HG03460 (cell line): ENCODE data around the gene MIER2.

Experiments used
- ATAC-seq: cut with Tn5 transposase; IDR thresholded peaks from one replicate; pipeline ENCODE4 v1.9.1; 2021; ENCODE audit not compliant: unreplicated experiment

MIER2 gene

DNA sequence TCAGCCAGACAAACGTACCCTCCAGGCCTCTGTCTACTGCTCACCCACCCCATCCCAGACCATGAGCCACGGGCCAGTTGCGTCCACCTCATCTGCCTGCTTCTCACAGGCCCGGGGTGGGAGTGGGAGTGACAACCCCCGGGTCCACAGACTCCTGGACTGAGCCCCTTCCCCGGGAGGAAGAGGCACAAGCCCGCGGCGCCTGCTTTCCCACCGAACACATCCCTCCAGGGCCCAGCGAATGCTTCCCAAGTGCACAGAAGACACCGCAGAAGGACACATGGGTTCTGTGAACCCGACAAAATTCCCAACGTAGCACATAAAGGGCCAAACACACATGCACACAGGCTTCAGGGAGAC lies 35.4 kb downstream of the MIER2 start:
- no peak for ATAC-seq

DNA sequence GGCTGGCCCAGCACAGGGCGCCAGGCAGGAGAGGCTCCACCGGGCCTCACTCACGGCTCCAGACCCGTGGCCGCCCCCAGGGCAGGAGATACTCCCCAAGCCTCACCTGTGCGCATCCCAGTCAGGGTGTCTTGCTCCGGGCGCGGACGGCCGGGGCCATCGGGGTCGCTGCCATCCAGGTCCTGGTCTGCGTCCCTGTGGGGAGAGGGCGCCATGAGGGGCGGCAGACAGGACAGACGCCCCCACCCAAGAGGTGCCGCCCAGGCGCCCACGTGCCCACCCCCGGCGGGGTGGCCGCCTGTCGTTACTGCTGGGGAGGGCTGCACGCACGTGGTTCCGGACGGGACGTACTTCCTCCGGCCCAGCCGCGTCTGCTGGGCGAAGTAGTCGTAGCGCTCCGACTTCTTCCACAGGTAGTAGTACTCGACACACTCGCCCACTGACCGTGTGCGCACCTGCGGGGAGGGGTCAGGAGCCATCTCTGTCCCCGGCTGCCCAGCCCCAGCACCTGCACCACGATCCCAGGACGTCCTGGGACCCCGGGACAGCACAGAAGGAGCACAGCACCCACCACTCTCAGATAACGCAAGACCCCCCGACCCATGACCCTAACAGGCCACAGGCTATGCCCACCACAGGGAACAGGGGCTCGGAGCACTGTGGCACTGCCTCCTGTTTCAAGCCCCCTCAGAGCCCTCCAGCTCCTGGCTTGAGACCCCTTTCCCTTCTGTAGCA lies 36.0 kb downstream of the MIER2 start:
- ATAC-seq: no peak

DNA sequence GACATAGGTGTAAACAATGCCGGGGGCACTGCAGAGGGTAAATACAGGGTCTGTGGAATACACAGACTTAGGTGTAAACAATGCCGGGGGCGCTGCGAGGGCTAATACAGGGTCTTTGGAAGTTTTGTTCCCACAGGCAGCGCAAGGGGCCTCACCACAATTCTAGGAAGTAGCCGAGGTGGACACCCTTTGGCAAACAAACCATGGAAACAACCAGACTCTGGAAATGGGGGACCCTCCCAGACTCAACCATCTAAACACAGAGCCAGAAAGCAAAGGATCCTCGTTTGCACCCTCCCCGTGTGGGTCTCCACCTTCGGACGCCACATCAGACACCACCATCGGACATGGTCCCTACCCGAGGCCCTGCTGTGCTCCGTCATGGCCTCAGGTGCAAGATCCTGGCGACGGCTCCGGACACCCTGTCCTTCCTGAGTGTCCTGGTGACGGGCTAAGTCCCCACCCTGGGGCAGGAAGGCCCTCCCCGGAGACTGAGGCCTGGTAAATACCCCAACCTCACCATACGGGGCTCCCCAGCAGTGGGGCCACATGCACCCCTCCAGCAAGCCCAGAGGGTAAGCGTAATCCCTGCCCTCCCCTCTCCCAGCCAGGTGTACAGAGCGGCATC lies 36.7 kb downstream of the MIER2 start:
- ATAC-seq: no peak

DNA sequence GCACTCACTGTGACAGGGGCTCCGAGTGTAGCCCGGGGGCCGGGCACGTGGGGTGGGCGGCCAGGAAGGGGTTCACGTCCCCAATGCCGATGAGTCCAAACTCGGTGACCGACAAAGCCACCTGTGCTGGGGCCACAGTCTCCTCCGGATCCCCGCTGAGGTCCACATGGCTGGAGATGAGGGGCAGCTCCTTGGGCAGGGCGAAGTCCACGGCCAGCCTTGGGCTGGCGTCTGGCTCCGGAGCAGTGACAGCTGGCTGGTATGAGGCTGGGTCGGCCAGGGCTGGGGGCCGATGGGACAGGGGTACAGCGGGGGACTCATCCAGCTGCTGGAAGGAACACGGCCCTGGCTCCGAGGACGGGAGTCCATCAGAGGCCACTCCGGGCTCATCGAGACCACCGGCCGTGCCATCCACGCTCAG lies 37.5 kb downstream of the MIER2 start:
- ATAC-seq: no peak

DNA sequence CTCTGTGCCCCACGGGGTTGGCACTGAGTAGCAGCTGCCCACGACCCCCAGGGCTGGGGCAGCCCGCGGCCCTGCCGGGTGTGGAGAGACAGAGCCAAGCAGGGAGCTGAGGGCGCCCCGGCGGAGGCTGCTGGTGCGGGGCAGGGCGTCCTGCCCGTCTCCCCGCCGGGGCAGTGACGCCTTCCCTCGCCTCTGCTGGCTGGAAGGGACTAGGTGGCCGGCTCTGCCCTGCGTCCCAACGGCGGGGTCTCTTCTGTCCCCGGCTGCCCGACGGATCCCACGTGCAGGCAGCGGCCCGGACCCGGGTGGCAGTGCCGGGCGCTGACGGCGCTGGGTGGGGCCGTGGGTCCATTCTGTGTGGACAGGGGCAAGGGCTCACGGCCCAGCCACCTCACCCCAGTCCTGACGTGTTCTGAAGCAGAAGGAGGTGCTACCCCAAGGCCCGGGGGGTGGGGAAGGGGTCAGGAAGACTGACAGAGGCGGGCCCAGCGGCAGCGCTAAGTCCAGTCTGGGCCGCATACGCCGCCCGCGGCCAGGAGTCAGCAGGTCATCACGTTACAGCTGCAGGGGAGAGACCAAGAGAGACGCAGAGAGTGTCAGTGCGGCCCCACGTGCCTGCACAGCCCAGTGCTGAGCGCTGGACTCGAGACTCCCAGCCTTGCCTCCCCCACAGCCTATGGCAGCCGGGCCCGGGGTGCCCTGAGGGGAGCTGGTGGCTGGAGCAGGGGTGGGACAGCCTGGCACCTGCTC lies 38.3 kb downstream of the MIER2 start:
- ATAC-seq: no peak

DNA sequence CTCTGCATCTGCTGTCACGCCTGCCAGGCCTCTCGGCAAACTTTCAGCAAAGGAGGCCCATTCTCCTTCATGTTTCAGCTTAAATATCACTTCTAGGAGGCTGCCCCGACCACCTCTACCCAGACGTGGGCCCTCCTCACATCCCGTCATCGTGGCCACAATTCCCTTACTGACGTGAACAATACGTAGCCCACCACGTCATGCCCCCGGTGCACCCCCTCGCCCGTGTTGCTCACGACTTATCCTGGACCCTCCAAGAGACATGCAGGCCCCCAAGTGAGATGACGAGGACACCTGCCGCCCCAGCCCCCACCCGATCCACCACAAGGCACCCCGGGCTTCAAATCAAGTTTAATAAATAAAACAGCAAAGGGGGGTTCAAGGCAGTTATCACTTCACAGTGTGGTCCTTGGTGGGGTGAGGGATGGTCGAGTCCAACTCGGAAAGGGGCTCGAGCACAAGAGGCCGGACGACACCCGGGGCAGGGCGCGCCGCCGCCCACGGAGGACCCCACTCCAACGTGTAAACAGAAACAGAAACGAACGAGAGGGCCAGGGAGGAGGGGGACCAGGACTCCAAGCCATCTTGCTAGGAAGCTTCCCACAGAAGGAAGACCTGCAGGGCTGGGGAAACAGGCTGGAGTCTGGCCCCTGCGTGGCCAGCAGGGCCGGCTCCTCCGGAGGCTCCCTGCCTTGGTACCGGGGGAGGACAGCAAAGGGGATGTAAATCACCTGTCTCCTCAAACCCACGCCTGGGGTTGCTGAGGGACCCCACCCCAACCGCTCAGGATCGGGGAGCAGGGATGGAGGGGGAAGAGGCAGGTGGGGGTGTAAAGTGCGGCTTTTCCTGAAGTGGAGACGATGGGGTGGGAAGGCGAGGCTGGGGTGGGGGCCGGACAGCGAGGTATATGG lies 39.1 kb downstream of the MIER2 start:
- ATAC-seq: no peak

DNA sequence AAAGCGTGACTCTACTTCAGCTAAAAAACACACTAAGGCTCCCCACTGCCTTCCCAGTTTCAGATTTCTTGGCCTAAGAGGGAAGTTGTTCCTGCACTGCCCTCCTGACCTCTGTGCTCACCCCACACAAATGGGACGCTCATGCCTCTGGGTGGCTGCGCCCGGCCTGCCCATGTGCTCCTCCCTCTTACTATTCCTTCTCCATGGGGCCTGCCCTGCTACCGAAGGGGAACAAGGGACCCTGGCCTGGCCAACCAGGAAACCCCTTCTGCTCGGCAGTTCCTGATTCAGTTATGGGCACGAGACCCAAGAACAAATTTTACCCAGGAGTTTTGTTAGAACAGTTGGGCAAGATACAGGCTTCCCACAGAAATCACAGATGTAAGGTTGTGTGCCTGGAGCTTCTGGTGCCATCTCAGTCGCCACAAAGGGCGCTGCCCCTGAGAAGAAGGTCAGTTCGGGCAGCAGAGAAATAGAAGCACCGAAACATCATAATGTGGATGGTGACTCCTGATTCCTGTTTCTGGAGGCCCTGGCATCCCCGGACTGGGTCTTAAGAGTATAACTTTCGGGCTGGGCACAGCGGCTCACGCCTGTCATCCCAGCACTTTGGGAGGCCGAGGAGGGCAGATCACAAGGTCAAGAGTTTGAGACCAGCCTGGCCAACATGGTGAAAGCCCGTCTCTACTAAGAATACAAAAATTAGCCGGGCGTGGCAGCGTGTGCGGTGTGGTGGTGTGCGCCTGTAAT lies 47.9 kb downstream of the MIER2 start:
- no peak for ATAC-seq

DNA sequence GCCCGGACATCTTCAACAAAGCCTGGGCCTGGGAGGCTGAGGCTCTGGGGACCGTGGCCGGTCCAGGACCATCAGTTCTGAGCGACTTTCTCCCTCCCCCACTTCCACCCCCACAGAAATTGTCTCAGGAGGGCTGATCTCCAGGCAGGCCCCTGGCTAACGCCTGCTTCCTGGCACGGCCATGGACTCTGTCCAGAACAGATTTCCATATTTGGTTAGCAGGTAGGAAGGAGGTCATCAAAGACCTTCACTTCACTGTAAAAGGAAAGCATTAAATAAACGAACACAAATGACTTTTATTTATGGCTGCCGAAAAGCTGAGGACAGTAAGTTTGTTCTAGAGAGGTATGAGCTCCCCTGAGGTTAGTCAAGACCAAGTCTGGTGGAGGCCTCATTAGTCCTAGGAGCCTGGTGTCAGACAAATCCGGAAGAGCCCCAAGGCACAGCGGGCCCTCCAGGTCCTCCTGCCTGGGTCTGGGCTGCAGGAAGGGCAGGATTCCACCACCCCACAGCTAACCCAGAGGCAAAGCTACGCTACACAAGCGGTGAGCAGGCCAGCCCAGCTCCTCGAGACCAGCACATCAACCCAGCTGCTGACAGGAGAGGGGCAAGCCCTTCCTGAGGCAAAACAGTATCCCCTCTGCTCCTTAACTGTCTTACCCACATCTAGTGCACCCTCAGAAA lies 48.8 kb downstream of the MIER2 start:
- no peak for ATAC-seq

DNA sequence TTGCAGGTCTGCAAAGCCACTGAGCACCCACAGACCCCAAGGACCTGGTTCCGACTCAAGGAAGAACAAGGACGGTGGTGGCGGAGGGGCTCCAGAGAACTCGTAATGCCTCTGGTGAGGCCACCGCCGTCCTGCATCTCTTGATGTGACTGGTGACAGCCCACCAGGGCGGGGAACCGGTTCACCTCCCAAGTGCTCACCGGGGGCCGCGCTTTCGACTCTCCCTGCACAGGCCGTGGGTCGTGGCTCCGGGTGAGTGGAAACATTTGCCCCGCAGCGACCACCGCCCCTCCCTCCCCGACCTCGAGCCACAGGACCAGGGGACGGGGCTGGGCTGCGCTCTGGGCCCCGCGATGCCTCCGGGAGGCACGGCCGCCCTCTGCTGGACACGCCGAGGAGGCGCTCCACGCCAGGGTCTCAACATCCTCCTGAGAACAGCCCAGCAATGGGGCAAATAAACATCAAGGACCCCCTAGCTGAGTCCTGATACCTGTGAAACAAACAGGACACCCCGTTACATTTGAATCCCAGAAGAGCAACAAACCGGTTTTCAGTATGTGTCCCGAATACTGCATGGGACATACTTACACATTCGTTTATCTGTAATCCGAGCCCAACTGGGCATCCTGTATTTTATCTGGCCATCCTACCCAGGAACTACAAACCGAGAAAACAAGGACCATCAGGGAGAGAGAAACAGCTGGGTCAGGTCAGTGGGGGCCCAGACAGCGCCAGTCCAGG lies 49.5 kb downstream of the MIER2 start:
- ATAC-seq: no peak

DNA sequence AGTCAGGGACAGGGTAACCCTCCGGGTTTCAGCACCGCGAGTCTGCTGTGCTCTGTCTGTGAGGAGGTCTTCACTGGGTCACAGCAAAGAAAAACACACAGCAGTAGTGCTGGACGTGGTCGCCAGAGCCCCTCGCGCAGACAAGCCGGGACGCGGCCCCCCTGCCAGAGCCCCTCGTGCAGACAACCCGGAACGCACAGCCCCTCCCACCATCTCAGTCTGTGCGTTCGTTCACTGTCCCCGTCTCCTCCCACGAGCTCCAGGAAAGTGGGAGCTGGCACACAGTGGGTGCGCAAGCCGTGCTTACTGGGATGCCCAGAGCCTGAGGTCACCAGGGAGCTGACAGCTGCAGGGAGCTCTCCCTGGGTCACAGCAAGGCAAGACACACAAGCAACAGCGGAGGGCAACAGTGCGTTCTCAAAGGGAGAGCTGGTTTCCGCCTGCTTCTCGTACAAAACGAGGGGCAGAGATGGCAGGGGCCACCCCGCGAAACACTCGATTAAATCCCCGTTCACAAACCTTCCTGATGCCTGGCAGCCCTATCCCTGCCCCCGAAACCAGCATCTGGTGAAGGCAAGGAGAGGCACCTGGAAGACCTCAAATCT lies 50.2 kb downstream of the MIER2 start:
- ATAC-seq: no peak

DNA sequence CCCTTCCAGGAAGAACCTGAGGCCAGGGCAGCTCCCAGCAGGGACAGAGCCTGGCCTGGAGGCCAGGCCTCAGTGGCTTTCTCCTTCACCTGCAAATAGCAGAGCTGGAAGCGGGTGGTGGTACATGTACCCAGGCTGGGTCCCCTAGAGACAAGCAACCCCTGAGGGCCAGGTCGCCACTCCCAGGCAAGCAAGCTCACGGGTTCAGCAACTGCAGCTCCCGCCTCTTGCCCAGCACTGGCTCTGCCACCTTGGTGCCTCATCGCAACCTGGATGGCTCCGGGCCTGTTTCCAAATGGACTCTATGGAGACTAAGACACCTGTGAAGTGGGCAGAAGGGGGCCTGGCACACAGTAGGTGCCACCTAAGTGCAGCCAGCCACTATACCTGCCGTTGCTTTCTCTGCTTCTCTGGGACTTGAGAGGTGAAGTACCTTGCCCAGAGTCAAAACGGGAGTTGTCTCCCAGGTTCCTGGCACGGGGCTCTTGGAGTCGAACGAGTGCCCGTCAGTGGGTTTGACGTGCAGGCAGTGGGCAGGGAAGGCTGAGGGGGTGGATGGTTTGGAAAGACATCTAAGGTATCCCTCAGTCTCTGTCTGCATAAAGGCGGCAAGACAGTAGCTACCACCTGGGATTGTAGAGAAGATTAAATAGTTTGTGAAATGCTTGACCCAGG lies 51.0 kb downstream of the MIER2 start:
- ATAC-seq: no peak

DNA sequence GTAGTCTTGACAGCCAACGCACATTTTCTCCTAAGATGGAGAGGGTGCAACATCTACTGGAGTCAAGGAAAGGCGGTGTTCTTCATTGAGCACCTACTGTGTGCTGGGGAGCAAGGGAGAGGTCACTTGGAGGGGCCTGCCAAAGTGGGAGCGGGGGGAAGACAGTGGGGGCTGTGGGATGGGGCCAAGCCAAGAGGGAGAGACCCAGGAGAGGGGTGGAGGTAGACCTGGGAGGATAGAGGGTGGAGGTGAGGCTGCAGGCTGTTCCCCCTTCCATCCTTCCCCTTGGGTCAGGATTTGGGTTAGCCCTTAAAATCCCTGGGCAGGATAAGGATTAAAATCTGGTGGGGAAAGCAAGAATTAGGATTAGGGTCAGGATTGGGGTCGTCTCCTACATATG lies 51.6 kb downstream of the MIER2 start:
- no peak for ATAC-seq

DNA sequence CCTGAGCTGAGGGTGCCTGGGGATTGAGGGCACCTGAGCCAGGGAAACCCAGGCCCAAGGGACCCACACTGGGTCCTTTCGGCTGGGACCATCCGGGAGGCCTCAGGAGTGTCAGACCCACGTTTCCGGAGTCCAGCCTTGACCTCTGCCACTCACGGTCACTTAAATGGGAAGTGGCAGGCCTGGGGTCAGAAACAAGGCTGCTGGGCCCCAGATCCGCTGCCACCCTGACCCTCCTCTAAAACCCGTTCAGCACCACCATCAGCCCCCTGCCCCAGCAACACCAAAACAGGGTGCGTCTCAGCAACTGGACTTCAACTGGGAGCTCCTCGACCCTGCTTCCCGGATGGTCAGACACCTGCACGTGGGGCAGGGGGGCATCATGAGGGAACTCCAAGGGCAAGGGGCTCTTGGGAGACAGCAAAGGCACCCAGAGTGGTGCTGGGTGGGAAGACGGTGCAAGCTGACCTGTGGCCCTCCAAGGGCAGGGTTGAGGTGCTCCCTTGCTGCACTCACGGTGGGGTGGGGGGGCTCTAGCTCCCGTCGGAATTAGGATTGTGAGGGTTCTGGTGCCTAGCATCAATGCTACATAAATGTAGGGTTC lies 52.2 kb downstream of the MIER2 start:
- ATAC-seq: no peak

DNA sequence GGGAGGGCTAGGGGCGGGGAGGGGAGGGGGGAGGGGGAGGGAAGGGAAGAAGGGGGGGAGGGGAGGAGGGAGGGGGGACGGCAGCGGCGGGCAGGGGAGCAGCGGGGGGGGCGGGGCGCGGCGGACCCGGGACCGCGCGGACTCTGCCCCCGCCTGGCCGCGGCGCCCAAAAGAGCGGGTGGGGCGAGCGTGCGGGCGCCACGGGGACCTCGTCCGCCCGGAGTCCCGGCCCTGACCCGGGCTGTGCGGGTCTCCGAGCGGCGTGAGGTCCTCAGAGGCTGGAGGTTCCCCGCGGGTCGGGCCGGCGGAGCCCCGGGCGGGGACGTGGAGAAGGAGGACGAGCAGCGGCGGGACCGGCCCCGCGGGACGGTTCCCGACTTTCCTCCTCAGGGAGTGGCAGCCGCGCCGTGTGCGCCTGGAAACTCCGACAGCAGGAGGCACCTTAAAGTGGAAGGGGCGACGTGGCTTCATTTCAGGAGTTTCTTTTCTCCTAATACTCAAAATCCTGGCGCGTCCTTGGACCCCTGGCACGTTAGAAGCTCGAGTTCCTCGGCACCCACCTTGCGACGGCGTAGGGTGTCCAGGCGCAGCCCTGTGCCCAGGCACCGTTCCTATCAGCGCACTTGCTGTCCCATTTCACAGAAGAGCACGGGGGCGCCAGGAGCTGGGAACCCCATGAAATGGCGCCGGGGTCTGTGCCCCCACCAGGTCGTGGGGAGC lies 52.9 kb downstream of the MIER2 start:
- ATAC-seq: no peak

DNA sequence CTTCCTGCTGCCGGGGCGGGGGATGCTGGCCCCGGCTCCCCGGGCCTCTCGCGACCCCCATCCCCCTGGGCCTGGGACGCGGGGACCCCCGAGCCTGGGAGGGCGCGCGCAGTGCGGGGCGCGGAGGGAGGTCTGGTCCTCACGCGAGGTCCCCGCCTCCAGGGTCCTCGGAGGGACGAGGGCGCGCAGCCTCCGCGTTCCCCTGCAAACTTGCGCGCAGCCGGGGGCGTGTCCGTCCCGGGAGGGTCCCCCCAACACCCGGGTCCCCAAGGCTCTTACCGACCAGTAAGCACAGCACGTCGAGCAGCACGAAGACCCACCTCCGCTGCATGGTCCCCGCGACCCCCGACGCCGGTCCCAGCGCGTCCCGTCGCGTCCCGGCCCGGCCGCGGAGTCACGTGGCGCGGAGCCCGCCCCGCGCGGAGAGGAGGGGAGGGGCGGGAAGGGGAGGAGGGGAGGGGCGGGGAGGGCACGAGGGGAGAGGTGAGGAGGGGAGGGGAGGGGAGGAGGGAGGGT lies 53.5 kb downstream of the MIER2 start, which contains the start of gene PLPP2:
Gene PLPP2 (minus strand): TSS at position 398 of the 516 bp plus-strand sequence. CDS start 67 bp downstream, at position 331.
- ATAC-seq: no peak

DNA sequence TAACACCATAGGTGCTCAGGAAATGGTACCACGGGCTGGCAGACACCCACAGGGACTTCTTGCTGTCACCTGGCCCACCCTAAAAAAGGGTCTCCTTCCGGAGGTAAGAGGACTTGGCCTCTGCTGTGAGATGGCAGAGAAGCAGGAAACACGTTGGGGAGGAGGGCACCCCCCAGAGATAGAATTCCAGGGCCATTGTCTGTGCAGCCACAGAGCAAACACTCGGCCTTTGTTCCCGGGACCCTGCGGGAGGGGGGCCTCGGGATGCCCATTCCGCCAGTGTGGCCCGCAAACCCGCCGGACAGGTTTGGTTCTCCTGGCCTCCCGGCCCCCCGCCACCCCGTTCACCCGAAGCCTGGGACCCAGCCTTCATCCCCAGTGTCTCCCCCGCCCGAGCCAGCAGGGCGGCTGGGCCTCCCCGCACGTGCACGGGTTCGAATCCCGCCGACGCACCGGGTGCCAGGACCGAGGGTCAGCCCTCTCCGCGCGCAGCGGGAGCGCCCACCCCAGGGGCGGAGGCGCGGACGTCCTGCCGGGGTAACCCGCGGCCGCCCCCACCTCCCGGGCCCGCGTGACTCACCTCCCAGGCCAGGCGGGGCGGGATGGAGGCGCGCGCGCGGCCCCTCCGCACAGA lies 54.1 kb downstream of the MIER2 start:
- ATAC-seq: no peak
